ENCODE data around the gene CHAMP1. TPM values are rescaled to one million over a fixed set of nuclear protein-coding genes. Genes with fewer than 3 reads are reported as not detected.

The CHAMP1 gene
- polyA plus RNA-seq, 1 donor from 2014 or later: 13.0 TPM

GRCh38 chr13:114284680-114285079, 29.6 kb upstream of the CHAMP1 start:
- H3K9me2 ChIP-seq (ENCODE audit: insufficient read depth, low read length): no peaks in the 10 kb centered on the region
- no peaks in the 10 kb centered on the region for H3K36me3 ChIP-seq (ENCODE audit: insufficient read depth, low read length)
- TF ChIP-seq CTCF (IDR thresholded peaks at IDR 0.05; ENCODE audit: poor library complexity, severe bottlenecking): no peak
- no peak for TF ChIP-seq MXI1 (conservative IDR thresholded peaks at IDR 0.05; ENCODE audit: poor library complexity, severe bottlenecking)
- TF ChIP-seq TAF1 (IDR thresholded peaks at IDR 0.05; ENCODE audit: low read depth): no peak
- no peak for TF ChIP-seq RAD21 (conservative IDR thresholded peaks at IDR 0.05)
- TF ChIP-seq EZH2 (IDR thresholded peaks at IDR 0.05; ENCODE audit: borderline replicate concordance, insufficient read depth, low read length, poor library complexity, severe bottlenecking): no peak
- no peak for TF ChIP-seq EP300 (conservative IDR thresholded peaks at IDR 0.05; ENCODE audit: poor library complexity, severe bottlenecking)
- no peak for TF ChIP-seq REST (IDR thresholded peaks at IDR 0.05; ENCODE audit: borderline replicate concordance)
- no peak for TF ChIP-seq SMC3 (conservative IDR thresholded peaks at IDR 0.05; ENCODE audit: poor library complexity)
- no peak for TF ChIP-seq POLR2AphosphoS5 (IDR thresholded peaks at IDR 0.05)
- H3K27me3 ChIP-seq (ENCODE audit: insufficient read depth, low read depth, low read length): no peaks in the 10 kb centered on the region
- no peak overlapping the region for H3K4me2 ChIP-seq (ENCODE audit: low read length)
- no peak overlapping the region for H3K9ac ChIP-seq (ENCODE audit: low read length)
- H2AFZ ChIP-seq (ENCODE audit: low read depth, low read length): no peak overlapping the region
- no peaks in the 10 kb centered on the region for H3K9me3 ChIP-seq (ENCODE audit: low read length)
- H3K27ac ChIP-seq (ENCODE audit: low read length): no peak overlapping the region
- no peaks in the 10 kb centered on the region for H4K20me1 ChIP-seq (ENCODE audit: insufficient read depth)
- no peak overlapping the region for H3K4me3 ChIP-seq (ENCODE audit: low read length)
- peaks cover 4% of the 10 kb centered on the region for H3F3A ChIP-seq (ENCODE audit: insufficient read depth, low read length, poor library complexity, severe bottlenecking)
- H3K79me2 ChIP-seq (replicated peaks; ENCODE audit: insufficient read depth, low read length): peaks cover 28% of the 10 kb centered on the region

- Histone ChIP-seq H3K9ac (ENCODE audit: low read length) (no peak overlapping the region), H3K9me2 (ENCODE audit: insufficient read depth, low read length) (no peaks in the 10 kb centered on the region), H3K4me3 (ENCODE audit: low read length) (no peak overlapping the region), H3K27ac (ENCODE audit: low read length) (no peak overlapping the region), H4K20me1 (ENCODE audit: insufficient read depth) (no peaks in the 10 kb centered on the region), H3K9me3 (ENCODE audit: low read length) (no peaks in the 10 kb centered on the region), H3K27me3 (ENCODE audit: insufficient read depth, low read depth, low read length) (no peaks in the 10 kb centered on the region), H2AFZ (ENCODE audit: low read depth, low read length) (no peak overlapping the region), H3F3A (ENCODE audit: insufficient read depth, low read length, poor library complexity, severe bottlenecking) (peaks cover 3% of the 10 kb centered on the region), H3K79me2 (replicated peaks; ENCODE audit: insufficient read depth, low read length) (peaks cover 29% of the 10 kb centered on the region), H3K4me2 (ENCODE audit: low read length) (no peak overlapping the region), H3K36me3 (ENCODE audit: insufficient read depth, low read length) (no peaks in the 10 kb centered on the region)
- TF ChIP-seq MXI1 (conservative IDR thresholded peaks at IDR 0.05; ENCODE audit: poor library complexity, severe bottlenecking): no peak
- TF ChIP-seq SMC3 (conservative IDR thresholded peaks at IDR 0.05; ENCODE audit: poor library complexity): no peak
- no peak for TF ChIP-seq EP300 (conservative IDR thresholded peaks at IDR 0.05; ENCODE audit: poor library complexity, severe bottlenecking)
- no peak for TF ChIP-seq POLR2AphosphoS5 (IDR thresholded peaks at IDR 0.05)
- no peak for TF ChIP-seq REST (IDR thresholded peaks at IDR 0.05; ENCODE audit: borderline replicate concordance)
- no peak for TF ChIP-seq EZH2 (IDR thresholded peaks at IDR 0.05; ENCODE audit: borderline replicate concordance, insufficient read depth, low read length, poor library complexity, severe bottlenecking)
- TF ChIP-seq RAD21 (conservative IDR thresholded peaks at IDR 0.05): no peak
- no peak for TF ChIP-seq TAF1 (IDR thresholded peaks at IDR 0.05; ENCODE audit: low read depth)
- TF ChIP-seq CTCF (IDR thresholded peaks at IDR 0.05; ENCODE audit: poor library complexity, severe bottlenecking): no peak
Observed at GRCh38 chr13:114285166-114285808, 29.0 kb upstream of the CHAMP1 start.

All from neural cell (in vitro differentiated cells).